ENCODE results near the gene ACTL10. TPM values are rescaled to one million over a fixed set of nuclear protein-coding genes. Genes with fewer than 3 reads are reported as not detected.
"Not testable (repeated sequence)": the region's sequence is repeated elsewhere in the genome, so short reads cannot be mapped to it uniquely, and the experiment has no call there.

The ACTL10 gene
- total RNA-seq, 2 experiments from 2014 or later: 3.7 to 3.9 TPM

- Mint-ChIP-seq H3K27me3 (no peaks in the 10 kb centered on the region), H3K36me3 (peaks cover 5% of the 10 kb centered on the region), H3K4me3 (no peak overlapping the region), H3K27ac (peak overlapping the region; percentile 90), H3K4me1 (peaks cover 67% of the 10 kb centered on the region), H3K9me3 (ENCODE audit: low read depth) (no peaks in the 10 kb centered on the region)
- ATAC-seq (no peak), DNase-seq (no peak)
- CTCF ChIA-PET: interaction anchor here (0.9 to 3.5 kb wide), 4 partner anchors 14 to 44 kb away, joined by 3 to 20 read pairs (median 6); partner anchors contain the start of genes ACTL10, PXMP4 and ZNF341
Measured at GRCh38 chr20:33687993-33688937, 21.5 kb downstream of the ACTL10 start.

- CTCF ChIA-PET: interaction anchor here (0.9 to 3.5 kb wide), 4 partner anchors 15 to 43 kb away, joined by 3 to 20 read pairs (median 5); partner anchors contain the start of genes ACTL10, NECAB3, PXMP4 and ZNF341
- ATAC-seq: no peak
- Mint-ChIP-seq H3K4me1 (peaks cover 61% of the 10 kb centered on the region), H3K27ac (peak overlapping the region; percentile 90), H3K4me3 (no peak overlapping the region), H3K9me3 (ENCODE audit: low read depth) (no peaks in the 10 kb centered on the region), H3K27me3 (no peaks in the 10 kb centered on the region), H3K36me3 (peaks cover 5% of the 10 kb centered on the region)
- no peak for DNase-seq
Measured at GRCh38 chr20:33688938-33689424, 22.2 kb downstream of the ACTL10 start.

DNA sequence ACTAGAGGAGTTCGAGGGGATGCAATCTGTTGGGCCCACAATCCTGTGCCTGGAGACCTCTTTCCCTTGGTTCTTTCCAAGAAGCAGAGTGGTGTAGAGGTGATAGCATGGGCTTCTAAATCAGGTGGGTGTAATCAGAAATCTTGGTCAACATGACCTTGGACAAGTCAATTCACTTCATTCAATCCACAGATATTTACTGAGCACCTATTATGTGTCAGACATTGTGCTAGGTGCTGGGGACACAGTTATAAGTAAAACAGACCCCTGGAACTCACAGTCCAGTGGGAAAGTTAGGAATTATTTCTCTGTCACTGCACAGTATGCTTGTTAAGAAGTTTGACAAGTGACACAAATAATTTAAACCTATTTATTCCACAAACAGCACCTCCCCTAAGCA, 22.8 kb downstream of the ACTL10 start:
- ATAC-seq: no peak
- CTCF ChIA-PET: interaction anchor here (0.9 to 3.5 kb wide), 6 partner anchors 16 to 42 kb away, joined by 3 to 20 read pairs (median 6); partner anchors contain the start of genes ACTL10, NECAB3, PXMP4 and ZNF341
- Mint-ChIP-seq H3K9me3 (ENCODE audit: low read depth) (no peaks in the 10 kb centered on the region), H3K36me3 (peaks cover 5% of the 10 kb centered on the region), H3K4me3 (no peak overlapping the region), H3K27ac (peak overlapping the region; percentile 90), H3K4me1 (peaks cover 56% of the 10 kb centered on the region), H3K27me3 (no peaks in the 10 kb centered on the region)
- no peak for DNase-seq

- Mint-ChIP-seq H3K4me1 (peaks cover 52% of the 10 kb centered on the region), H3K36me3 (peaks cover 3% of the 10 kb centered on the region), H3K27ac (peak overlapping the region; percentile 90), H3K27me3 (no peaks in the 10 kb centered on the region), H3K9me3 (ENCODE audit: low read depth) (no peaks in the 10 kb centered on the region), H3K4me3 (peak overlapping the region; percentile 32)
- DNase-seq (peak; percentile 81), ATAC-seq (no peak)
- CTCF ChIA-PET: interaction anchor here (1.3 to 2.6 kb wide), 4 partner anchors 16 to 42 kb away, joined by 3 to 10 read pairs (median 6); partner anchors contain the start of genes ACTL10, NECAB3 and ZNF341
Measured at GRCh38 chr20:33689973-33690372, 23.2 kb downstream of the ACTL10 start.

DNA sequence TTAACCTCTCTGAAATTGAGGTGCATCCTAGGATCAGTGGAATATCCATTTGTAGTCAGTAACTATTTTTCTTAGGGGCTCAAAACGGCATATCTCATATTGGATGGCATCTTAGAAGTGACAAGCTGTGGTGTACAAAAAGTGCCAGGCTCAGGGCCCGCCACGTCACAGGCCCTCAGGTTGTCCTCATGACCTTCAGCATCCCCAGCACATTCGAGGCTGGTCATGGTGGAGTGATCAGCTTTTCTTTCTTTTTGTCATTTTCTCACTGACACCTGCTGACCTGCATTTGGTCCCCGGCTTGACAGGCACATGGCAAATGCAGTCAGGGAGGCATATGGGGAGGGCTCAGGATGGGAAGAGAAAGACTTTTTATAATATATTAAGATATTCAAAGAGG, 26.5 kb downstream of the ACTL10 start:
- H3K4me3 Mint-ChIP-seq: no peak overlapping the region
- no peaks in the 10 kb centered on the region for H3K36me3 Mint-ChIP-seq
- no peak for ATAC-seq
- no peak overlapping the region for H3K27ac Mint-ChIP-seq
- no peaks in the 10 kb centered on the region for H3K9me3 Mint-ChIP-seq (ENCODE audit: low read depth)
- CTCF ChIA-PET: no interaction called here
- no peaks in the 10 kb centered on the region for H3K27me3 Mint-ChIP-seq
- peaks cover 29% of the 10 kb centered on the region for H3K4me1 Mint-ChIP-seq
- DNase-seq: no peak

GRCh38 chr20:33693741-33694638, 27.2 kb downstream of the ACTL10 start:
- ATAC-seq (no peak), DNase-seq (no peak)
- H3K9me3 Mint-ChIP-seq (ENCODE audit: low read depth): no peaks in the 10 kb centered on the region
- H3K4me3 Mint-ChIP-seq: no peak overlapping the region
- CTCF ChIA-PET: interaction anchor here (1.0 kb wide), 1 partner anchor 38 kb away, joined by 3 read pairs; the partner anchor contains the start of gene ZNF341
- no peaks in the 10 kb centered on the region for H3K27me3 Mint-ChIP-seq
- no peaks in the 10 kb centered on the region for H3K36me3 Mint-ChIP-seq
- peaks cover 22% of the 10 kb centered on the region for H3K4me1 Mint-ChIP-seq
- H3K27ac Mint-ChIP-seq: no peak overlapping the region

GRCh38 chr20:33694639-33695012, 27.9 kb downstream of the ACTL10 start:
- H3K4me1 Mint-ChIP-seq: peaks cover 16% of the 10 kb centered on the region
- H3K27me3 Mint-ChIP-seq: no peaks in the 10 kb centered on the region
- H3K9me3 Mint-ChIP-seq (ENCODE audit: low read depth): no peaks in the 10 kb centered on the region
- H3K36me3 Mint-ChIP-seq: no peaks in the 10 kb centered on the region
- no peak for DNase-seq
- no peak for ATAC-seq
- CTCF ChIA-PET: interaction anchor here (0.7 to 1.0 kb wide), 2 partner anchors 25 to 37 kb away, joined by 3 to 4 read pairs; partner anchors contain the start of gene ZNF341
- H3K4me3 Mint-ChIP-seq: no peak overlapping the region
- no peak overlapping the region for H3K27ac Mint-ChIP-seq

GRCh38 chr20:33696448-33696847, 29.7 kb downstream of the ACTL10 start:
- Mint-ChIP-seq H3K36me3 (no peaks in the 10 kb centered on the region), H3K4me3 (no peak overlapping the region), H3K9me3 (ENCODE audit: low read depth) (no peaks in the 10 kb centered on the region), H3K27me3 (no peaks in the 10 kb centered on the region), H3K4me1 (peaks cover 2% of the 10 kb centered on the region), H3K27ac (no peak overlapping the region)
- DNase-seq: no peak
- CTCF ChIA-PET: interaction anchor here (0.7 kb wide), 1 partner anchor 30 kb away, joined by 3 read pairs; the partner anchor contains the start of gene ACTL10
- no peak for ATAC-seq

DNA sequence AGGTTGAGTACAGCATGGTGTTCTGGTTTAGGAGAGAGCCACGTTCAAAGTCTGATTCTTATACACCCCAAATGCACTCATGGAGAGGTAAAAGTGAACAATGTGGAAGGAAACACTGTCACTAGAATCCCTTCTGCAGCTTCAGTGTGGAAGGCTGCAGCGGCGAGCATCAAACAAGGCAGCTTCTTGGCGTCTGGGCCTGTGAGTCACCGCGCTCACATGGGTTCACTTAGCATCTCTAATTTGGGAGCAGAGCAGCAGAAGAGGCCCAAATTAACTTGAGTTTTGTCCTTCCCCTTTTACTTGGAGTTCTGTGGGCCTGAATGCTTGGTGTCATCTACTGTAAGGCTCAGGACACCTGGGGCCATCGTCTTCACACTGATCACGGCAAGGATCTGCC, 30.4 kb downstream of the ACTL10 start:
- no peak overlapping the region for H3K27ac Mint-ChIP-seq
- no peak overlapping the region for H3K4me3 Mint-ChIP-seq
- no peak for DNase-seq
- H3K36me3 Mint-ChIP-seq: peaks cover 2% of the 10 kb centered on the region
- ATAC-seq: no peak
- H3K9me3 Mint-ChIP-seq (ENCODE audit: low read depth): no peaks in the 10 kb centered on the region
- CTCF ChIA-PET: interaction anchor here (0.7 kb wide), 1 partner anchor 31 kb away, joined by 3 read pairs; the partner anchor contains the start of gene ACTL10
- no peaks in the 10 kb centered on the region for H3K27me3 Mint-ChIP-seq
- H3K4me1 Mint-ChIP-seq: no peaks in the 10 kb centered on the region

GRCh38 chr20:33698966-33699365, 32.2 kb downstream of the ACTL10 start:
- ATAC-seq; H3K9me3 Mint-ChIP-seq (ENCODE audit: low read depth); H3K4me3 Mint-ChIP-seq; H3K4me1 Mint-ChIP-seq; H3K27ac Mint-ChIP-seq; DNase-seq; H3K36me3 Mint-ChIP-seq; H3K27me3 Mint-ChIP-seq; CTCF ChIA-PET: not testable (repeated sequence)

- H3K9me3 Mint-ChIP-seq (ENCODE audit: low read depth); H3K27me3 Mint-ChIP-seq; ATAC-seq; H3K4me3 Mint-ChIP-seq; DNase-seq; H3K27ac Mint-ChIP-seq; CTCF ChIA-PET; H3K36me3 Mint-ChIP-seq; H3K4me1 Mint-ChIP-seq: not testable (repeated sequence)
Measured at GRCh38 chr20:33700696-33701441, 34.1 kb downstream of the ACTL10 start.

DNA sequence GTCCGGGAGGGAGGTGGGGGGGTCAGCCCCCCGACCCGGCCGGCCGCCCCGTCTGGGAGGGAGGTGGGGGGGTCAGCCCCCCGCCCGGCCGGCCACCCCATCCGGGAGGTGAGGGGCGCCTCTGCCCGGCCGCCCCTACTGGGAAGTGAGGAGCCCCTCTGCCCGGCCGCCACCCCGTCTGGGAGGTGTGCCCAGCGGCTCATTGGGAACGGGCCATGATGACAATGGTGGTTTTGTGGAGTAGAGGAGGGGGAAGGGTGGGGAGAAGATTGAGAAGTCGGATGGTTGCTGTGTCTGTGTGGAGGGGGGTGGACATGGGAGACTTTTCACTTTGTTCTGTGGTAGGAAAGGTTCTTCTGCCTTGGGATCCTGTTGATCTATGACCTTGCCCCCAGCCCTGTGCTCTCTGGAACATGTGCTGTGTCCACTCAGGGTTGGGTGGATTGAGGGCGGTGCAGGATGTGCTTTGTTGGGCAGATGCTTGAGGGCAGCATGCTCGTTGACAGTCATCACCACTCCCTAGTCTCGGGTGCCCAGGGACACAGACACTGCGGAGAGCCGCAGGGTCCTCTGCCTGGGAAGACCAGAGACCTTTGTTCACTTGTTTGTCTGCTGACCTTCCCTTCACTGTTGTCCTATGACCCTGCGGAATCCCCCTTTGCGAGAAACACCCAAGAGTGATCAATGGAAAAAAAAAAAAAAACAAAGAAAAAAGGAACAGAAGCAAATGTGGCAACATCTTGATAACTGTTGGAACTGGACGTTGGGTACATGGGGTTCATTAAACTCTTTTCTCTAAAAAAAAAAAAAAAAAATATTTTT, 35.1 kb downstream of the ACTL10 start:
- no peaks in the 10 kb centered on the region for H3K27me3 Mint-ChIP-seq
- H3K27ac Mint-ChIP-seq: no peak overlapping the region
- H3K9me3 Mint-ChIP-seq (ENCODE audit: low read depth): no peaks in the 10 kb centered on the region
- ATAC-seq: no peak
- no peaks in the 10 kb centered on the region for H3K4me1 Mint-ChIP-seq
- H3K4me3 Mint-ChIP-seq: no peak overlapping the region
- H3K36me3 Mint-ChIP-seq: peaks cover 2% of the 10 kb centered on the region
- CTCF ChIA-PET: no interaction called here
- DNase-seq: no peak

All from activated CD8-positive, alpha-beta memory T cell treated with anti-CD3 and anti-CD28 coated beads, Interleukin-2, amount 10 ng/mL, durations not matched to agents 7 days and 5 days (primary cell).